Activated T-cell treated with anti-CD3 and anti-CD28 coated beads, Interleukin-2, amount 50 U/mL, for 48 hours (primary cell): Measurements from ENCODE around the gene TUBB1.
A peak's percentile ranks its signal among the peaks of the same experiment; 100 is the strongest.
"Not testable (repeated sequence)": the region's sequence is repeated elsewhere in the genome, so short reads cannot be mapped to it uniquely, and the experiment has no call there.

Source experiments
- DNase-seq, 2 experiments: peaks; one replicate each; pipeline ENCODE4 v3.0.0-alpha.2; 2020

Gene TUBB1

GRCh38 chr20:59019217-59019616 is at the start of gene TUBB1:
Gene TUBB1 (plus strand): TSS chr20:59019429. CDS start chr20:59019523, 94 bp downstream.
- peak; percentile 7 to 10 for DNase-seq

GRCh38 chr20:58969439-58969838 is 49.8 kb upstream of the TUBB1 start:
- no peak for DNase-seq

- no peak for DNase-seq
These were observed 49.1 kb upstream of the TUBB1 start for GRCh38 chr20:58970146-58970545.

GRCh38 chr20:58971429-58971828 is 47.8 kb upstream of the TUBB1 start:
- no peak for DNase-seq

- DNase-seq = no peak
These were observed 46.0 kb upstream of the TUBB1 start for GRCh38 chr20:58973179-58973578.

GRCh38 chr20:58973866-58974265 is 45.4 kb upstream of the TUBB1 start:
- no peak for DNase-seq

GRCh38 chr20:58975353-58975752 is 43.9 kb upstream of the TUBB1 start:
- no peak for DNase-seq

GRCh38 chr20:58976061-58976730 is 43.0 kb upstream of the TUBB1 start:
- DNase-seq = no peak

GRCh38 chr20:58978351-58979190 is 40.7 kb upstream of the TUBB1 start:
- DNase-seq = no peak

GRCh38 chr20:58980711-58981627 is 38.3 kb upstream of the TUBB1 start, which contains the start of gene NELFCD:
Gene NELFCD (plus strand): TSS chr20:58981256. CDS start chr20:58981310, 54 bp downstream.
- peak; percentile 92 to 94 for DNase-seq

GRCh38 chr20:58981628-58982364 is 37.4 kb upstream of the TUBB1 start:
- DNase-seq = peak; percentile 53

GRCh38 chr20:58982406-58983114 is 36.7 kb upstream of the TUBB1 start:
- peak in 1 of 2 experiments; percentile 19 for DNase-seq

GRCh38 chr20:58983115-58983468 is 36.1 kb upstream of the TUBB1 start:
- not testable (repeated sequence) for DNase-seq

- DNase-seq = no peak
These were observed 34.5 kb upstream of the TUBB1 start for GRCh38 chr20:58984691-58985090.

GRCh38 chr20:58985656-58986055 is 33.6 kb upstream of the TUBB1 start:
- DNase-seq = no peak

- peak in 1 of 2 experiments; percentile 13 for DNase-seq
These were observed 32.8 kb upstream of the TUBB1 start for GRCh38 chr20:58986286-58986967.

- peak in 1 of 2 experiments; percentile 5 for DNase-seq
These were observed 32.2 kb upstream of the TUBB1 start for GRCh38 chr20:58986968-58987517.

GRCh38 chr20:58987790-58988564 is 31.3 kb upstream of the TUBB1 start:
- peak in 1 of 2 experiments; percentile 4 for DNase-seq

- peak in 1 of 2 experiments; percentile 7 for DNase-seq
These were observed 30.7 kb upstream of the TUBB1 start for GRCh38 chr20:58988565-58988882.

- peak in 1 of 2 experiments; percentile 1 for DNase-seq
These were observed 30.0 kb upstream of the TUBB1 start for GRCh38 chr20:58989196-58989595.
